GM21447 (cell line): Measurements from ENCODE around the gene INAFM2.

Experiments
- ATAC-seq: cut with Tn5 transposase; IDR thresholded peaks from one replicate; pipeline ENCODE4 v1.9.1; 2021; ENCODE audit not compliant: unreplicated experiment

Gene INAFM2

DNA sequence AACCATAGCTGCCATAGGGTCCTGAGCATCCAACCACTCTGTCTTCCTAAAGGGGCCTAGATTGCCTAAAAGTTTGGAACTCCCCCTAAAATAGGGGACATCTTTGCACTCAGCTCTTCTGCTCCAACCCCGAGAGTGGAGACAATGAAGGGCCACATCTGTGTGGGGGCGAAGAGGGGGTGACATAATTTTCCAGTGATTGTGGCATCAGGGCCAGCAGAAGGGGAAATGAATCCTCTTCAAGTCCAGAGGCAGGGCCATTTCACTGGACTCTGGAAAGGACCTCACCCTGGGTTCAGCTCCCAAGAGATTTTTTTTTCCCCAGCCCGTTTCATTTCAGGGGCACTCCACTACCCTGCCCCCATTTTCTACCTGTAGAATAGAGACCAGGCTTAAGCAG, 36.0 kb upstream of the INAFM2 start:
- ATAC-seq, result no peak

DNA sequence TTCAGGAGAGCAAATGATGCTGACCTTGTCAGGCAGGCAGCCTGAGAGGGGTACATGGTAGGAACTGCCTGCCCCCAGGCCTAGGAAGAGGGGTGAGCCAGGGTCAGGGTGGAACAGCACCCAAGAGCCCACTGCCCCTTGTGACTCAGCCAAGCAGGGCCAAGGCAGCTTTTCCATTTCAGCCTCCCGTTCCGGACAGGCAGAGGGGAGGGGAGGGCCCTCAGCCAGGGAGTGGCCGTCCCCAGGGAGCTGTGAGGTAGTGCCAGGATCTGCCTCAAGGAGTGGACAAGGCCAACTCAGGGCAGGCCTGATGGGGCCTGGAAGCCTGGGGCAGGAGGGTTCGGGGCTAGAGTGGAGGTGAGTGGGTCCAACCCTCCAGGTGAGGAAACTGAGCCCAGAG, 35.5 kb upstream of the INAFM2 start:
- ATAC-seq, result no peak

DNA sequence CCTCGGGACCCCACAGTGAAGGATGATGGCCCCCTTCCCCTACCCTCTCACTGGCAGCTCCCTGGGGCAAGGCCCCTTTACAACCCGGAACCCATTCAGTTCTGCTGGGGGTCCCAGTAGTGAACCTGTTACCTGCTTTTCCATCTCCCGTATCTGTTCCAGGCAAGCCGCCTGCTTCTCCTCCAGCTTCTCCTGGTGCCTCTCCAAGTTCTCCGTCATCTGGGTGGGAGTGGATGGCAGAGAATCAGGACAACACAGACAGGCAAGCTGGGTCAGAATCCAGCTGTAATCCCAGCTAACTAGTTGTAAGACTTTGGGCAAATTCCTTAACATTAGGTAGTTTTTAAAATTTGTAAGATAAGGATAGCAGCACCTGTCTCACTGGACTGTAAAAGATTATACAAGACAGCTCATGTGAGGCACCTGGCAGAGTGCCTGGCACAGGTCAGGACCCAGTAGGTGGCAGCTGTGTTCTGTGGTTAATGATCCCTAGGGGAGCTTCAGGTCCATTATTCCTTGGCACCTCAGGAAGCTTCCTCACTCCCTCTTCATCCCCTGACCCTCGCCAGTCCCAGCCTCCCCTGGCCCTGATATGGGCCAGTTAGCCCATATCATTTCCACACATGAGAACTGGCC, 34.2 kb upstream of the INAFM2 start:
- ATAC-seq, result no peak

DNA sequence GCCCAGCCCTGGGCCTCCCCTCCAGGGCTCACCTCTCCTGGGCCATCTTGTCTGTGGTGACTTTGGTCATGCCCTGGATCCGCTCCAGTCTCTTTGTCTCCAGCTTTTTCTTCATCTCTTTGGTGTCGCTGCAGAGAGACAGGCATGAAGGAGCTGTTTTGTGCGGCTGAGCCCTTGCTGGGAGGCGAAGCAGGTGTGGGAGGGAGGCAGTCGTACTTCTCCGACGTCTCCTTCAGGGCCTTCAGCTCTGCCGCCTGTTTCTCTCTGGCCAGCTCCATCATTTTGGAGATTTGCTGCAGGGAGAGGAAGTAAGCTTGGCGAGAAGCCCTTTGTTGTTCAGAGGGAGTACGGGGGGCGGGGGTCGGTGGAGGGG, 33.0 kb upstream of the INAFM2 start:
- no peak for ATAC-seq

DNA sequence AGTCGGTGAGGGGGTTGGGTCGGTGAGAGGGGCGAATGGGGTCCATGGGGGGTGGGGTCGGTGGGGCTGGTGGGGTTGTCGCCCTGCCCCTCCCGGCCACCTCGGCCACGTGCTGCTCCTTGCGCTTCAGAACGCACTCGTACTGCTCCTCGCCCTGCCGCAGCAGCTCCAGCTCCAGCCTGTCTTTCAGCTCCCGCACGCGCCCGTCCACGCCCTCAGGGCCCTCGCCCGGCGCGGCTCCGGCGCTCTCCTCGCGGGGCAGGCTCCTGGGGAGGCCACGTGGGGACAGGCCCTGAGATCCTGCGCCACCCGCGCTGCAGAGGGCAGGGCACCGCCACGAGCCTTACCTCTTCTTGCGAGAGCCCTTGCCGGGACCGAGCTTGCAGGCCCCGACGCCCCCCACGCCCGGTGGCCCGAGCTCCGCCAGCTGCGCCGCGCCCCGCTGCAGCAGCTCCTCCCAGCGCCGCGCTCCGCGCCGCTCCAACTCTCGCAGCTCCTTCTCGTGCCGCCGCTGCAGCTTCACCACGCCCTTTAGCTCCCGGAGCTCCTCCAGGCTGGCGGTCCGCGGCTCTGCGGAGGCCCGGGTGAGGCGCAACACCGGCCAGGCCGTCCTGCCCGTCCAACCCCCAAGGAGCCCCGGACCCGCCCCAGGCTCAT, 32.4 kb upstream of the INAFM2 start:
- ATAC-seq, result no peak

DNA sequence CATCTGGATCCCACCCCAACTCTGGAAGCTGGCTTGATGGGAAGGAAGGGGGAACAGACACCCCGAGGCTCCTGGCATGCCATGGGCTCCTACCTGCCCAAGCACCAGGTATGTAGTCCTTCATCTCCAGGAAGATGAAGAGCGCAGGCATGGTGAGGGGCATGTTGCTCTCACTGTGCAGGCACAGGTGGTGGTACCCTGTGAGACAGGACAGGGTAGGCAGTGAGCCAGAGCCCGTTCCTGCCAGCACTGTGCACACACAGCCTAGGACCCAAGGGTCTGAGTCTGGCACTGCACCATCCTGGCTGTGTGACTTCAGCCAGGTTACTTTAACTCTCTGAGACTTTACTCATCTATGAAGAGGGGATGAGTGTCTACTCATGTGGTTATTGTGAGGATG, 31.2 kb upstream of the INAFM2 start:
- no peak for ATAC-seq

DNA sequence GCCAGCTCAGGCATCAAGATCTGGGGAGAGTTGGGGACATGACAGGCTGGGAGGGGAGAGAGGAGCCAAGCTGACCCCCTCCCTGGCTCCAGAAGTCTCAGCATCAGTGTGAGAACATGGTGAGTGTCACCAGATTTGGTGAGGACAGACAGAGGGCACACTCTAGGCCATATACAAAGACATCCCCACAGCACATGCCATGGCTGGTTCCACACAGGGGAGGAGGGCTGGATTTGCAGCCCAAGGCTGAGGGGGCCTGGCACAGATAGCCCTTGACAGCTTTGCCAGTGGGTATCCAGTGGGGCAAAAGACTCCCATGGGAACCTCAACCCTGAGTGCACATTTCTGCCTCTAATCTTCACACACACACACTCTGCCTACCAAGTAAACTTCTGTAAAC, 30.5 kb upstream of the INAFM2 start:
- no peak for ATAC-seq

DNA sequence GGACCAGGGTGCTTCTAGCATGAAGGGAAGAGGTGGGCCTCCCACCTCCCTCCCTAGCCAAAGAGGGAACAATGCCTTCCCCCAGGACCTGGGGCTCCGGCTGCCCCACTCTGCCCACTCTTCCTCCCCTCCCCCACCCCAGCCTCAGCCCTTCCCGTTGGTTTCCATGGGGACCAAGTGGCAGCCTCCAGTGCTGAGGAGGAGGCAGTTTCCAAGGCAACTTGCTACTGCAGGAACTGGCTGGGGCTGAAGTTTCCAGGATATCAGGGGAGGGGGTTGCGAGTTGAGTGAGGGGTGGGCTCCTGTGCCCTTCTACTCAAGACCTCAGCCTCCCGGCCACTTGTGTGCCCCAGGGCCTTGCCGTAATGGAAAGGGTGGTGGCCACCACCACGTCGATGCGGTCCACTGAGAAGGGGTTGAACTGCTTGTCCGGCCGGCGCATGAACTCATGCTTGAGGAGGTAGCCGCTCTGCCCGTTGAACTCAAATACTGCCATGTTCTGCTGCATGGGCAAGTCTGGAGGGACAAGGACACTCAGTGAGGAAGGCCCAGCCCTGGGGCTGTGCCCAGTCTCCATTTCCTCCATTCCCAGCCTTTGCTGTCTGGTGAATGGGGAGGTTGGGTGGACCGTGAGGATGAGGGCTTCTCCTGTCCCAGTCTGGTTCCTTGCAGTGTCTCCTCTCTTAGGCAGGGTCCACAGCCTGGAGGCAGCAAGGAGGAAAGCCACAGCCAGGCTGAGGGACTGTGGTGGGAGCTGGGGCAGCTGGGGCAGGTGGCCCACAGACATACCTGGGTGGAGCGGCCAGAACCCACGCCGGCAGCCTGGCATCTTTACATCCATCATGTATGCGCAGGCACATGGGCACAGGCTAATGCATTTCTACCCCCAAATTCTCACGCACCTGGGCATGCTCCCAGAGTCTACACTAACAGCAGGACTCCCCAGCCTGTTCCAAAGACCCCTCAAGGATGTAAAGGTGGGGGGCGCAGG, 29.3 kb upstream of the INAFM2 start:
- no peak for ATAC-seq

DNA sequence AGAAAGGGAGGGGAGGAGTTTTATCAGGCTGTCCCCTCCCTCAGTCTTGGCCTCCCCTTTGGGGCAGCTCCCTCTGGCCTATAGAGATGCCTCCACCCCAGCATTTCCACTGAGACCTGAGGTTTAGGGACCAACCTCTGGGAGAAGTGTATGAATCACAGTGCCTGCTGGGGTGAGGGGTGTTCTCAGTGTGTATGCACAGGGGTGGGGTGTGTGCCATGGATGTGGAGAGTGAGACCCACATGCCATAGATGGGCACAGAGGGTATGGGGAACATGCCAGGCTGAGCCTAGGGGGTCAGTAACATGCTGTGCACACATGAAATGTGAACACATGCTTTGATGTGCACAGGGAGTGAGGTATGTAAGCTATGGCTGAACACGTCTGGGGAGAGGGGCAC, 28.2 kb upstream of the INAFM2 start:
- no peak for ATAC-seq

DNA sequence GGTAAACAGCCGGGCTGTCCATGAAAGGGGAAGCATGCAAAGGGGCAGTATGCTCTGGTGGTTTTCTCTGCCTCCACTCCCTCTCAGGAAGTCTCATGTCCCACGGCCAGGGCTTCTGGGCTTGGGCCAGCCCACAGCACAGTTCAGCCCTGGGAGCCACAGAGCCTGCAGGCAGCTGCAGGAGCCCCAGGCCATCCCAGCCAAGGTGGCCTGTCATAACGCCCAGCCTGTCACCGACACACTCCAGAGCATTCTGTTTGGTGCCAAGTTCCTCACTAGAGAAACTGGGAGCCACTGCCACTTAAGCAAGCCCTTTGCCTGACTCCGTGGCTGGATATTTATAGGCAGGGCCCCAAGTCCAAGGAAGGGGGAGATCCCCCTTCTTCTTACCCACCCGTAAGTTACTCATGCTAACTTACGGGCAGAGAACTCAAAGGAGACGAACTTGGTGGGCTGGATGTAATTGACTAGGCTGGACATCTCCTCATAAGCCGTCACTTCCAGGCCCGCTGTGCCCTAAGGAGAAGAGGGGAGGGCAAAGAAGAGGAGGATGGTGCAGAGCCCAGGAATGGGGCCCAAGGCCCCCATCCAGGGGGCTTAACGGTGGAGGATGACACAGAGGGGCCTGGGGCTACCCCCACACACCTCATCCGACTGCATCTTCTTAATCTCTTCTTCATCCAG, 27.5 kb upstream of the INAFM2 start:
- ATAC-seq, result no peak

DNA sequence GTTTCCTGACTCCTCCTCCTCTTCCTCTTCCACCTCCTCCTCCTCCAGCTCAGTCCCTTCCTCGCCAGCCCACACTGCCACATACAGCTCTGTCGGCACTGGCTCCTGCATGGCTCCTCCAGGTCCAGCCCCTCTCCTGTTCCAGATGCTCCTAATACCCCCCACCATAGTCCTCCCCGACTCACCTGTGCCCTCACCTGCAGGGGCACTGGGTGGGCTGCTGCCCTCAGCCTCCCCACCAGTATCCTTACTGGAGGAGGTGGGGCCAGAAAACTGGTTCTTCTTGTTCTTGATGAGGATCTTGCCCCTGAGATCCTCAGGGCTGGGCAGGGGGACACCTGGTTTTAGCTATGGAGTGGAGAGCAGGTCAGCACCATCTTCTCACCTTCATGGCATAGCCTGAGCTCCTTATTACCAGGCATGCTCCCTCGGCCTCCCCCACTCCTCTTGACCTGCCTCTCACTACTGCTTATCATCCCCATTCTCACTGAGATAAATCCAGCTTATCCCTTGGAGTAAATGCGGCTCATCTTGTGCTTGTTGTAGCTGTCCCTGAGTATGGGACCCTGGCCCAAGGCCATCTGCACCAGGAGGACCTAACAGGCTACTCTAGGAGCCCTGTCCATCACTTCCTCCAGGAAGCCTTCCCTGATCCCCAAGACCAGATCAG, 26.8 kb upstream of the INAFM2 start:
- no peak for ATAC-seq

DNA sequence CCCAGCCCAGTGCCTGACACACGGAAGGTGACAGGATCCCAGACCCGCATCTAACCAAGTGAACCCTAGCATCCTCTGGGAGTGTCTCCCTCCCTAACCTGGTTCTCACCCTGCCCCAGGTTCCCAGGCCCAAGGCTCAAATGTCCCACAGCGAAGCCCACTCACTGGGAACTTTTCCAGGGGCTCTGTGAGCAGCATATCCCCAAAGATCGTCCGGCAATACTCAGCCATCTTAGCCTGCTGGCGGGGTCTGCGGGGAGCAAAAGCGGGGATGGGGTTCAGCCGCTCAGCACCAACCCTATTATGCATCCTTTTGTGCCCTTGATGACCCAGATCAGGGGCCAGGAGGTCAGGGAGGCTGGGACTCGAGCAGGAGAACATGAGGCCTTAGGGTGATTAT, 26.1 kb upstream of the INAFM2 start:
- no peak for ATAC-seq

DNA sequence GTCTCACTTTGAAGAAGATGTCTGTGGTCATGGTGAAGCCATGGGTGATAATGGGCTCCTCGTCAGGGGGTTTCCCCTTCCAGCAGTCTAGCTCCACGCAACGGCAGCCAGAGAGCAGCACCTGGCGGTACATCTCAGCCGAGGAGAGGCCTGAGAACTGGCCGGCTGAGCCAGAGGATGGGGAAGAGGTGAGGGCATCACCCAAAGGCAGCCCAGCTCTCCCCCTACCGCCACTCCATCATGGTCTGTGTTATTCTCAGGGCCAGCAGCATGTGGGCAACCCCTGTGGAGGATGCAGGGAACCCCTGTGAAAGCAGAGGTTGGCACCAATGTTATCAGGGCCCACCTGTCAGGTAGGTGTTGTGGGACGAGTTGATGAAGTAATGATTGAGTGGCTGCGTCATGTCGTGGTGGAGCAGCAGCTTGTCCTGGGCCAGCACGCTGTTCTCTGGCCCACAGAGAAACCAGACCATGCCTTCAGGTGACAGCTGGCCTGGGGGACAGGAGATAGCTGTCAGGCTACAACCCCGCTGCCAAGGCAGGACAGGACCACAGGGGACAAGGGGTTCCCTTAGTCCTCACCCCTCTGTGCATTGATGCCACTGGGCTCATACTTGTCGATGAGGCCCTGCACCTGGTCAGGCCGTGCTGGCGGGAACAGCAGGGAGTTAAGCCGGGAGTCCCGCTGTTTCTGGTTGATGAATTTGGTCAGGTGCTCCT, 25.1 kb upstream of the INAFM2 start:
- ATAC-seq, result no peak

DNA sequence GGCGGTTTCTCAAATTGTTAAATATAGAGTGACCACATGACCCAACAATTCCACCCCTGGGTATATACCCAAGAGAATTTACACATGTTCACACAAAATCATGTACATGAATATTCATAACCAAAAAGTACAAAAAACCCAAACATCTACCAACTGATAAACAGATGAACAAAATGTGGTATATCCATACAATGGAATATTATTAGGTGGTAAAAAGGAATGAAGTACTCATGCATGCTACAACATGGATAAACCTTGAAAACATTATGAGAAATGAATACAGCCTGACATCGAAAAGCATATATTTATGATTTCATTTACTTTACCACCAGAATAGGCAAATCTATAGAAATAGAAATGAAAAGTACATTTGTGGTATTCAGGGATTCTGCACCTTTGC, 23.1 kb upstream of the INAFM2 start:
- no peak for ATAC-seq

DNA sequence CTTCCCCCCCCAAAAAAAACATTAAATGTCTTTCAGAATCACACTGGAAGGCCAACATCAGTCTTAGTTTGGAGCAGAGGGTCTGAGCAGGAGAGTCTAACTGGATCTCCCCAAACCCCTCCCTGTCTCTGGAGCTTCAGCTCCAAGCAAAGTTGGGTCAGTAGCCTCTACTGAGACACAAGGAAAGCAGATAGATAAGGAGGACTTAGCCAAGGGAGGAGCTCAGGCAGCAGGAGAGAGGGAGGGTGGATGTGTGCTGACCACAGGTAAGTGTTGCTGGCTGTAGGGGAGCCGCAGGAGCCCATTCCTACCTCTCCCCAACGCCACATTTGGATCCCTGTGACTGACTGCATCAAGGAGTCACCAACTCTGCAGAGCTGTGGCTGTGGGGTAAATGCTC, 22.7 kb upstream of the INAFM2 start:
- no peak for ATAC-seq

DNA sequence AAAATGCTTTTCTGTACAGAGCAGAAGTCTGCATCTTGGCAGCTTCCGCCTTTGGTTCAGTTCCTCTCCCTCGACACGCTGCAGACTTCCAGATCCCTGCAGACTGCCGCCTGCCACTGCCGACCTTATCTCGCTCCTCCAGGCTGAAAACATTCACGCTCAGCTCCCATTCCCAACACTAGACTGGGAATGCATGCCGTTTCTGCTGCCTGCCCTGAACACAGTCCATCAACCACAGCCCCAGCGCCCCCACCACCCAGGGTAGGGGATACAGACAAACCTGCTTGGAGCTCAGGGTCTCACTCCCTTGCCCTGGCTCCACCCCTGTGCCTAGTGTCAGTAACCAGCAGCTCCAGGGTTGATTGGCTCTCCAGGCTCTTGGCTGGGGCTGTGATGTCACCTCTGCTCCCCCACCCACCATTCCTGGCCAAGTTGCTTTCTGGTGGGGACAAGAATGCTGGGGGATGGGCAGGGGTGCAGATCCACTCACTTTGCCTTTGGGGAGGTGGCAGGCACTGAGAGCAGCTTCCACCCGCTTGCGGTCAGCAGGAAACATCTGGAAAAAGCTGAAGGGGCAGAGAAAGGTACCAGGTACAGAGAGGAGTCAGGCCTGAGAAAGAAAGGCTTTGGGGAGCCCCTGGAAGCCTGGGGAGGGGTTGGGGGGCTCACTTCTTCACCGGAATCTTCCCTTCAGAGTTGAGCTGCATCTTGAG, 21.9 kb upstream of the INAFM2 start:
- no peak for ATAC-seq

DNA sequence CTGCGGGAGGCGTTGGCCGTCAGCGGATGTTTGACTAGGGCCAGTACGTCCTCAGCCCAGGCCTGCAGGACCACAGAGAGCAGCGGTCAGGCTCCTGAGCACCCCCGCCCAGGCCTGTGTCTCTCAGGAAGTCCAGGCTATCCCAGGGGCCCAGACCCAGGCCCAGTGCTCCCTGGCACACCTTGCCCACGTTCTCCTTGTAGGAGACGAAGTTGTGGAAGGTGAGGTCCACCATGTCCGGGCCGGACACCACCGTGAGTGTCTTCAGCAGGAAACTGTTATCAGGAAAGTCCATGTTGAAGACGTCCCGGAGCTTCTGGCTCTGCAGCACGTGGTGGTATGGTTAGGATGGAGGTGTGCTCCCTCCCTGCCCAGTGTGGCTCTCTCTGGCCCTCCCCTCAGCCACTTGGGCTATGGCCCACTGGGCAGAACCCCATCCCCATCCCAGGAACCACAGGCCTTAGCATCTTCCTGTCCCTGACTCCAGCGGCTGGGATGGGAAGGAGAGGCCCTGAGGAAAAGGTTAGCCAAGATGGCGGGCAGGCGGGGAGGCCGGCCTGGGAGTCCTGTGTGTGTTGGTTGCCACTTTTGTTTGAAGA, 21.1 kb upstream of the INAFM2 start:
- no peak for ATAC-seq

DNA sequence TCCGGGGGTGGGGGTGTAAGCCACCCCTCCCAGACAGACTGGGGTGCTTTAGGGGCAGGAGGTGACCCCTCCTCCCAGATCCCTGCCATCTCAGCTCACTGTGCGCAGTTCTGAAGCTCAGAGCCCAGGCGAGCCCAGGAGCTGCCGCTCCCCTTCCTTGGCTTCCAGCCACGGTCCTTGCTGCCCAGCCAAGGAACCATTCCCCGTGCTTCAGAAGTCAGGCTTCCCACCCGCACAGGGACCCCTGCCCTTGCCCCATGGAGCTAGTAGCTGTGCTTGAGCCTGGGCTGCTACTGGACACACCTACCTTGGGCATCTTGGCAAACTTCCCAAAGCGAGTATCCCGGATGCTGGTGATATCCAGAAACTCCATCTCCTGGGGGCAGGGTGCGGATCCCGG, 20.5 kb upstream of the INAFM2 start:
- no peak for ATAC-seq

DNA sequence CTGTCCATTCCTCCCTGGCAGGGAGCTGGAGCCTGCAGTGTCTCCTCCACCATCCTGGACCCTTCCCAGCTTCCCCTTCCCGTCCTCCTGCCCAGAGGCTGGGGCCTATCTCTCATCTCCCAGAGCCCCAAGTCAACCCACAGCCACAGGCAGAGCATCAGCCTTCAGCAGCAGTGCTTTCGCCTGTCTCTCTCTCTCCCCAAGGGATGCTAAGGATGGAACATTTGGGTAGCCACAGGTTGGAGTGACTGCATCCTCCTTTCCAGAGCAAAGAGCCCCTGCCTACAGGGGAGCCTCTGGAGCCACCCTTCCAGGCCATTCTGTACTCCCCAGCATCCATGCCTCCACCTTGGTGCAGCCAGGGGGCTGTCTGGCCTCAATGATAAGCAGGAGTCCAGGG, 19.9 kb upstream of the INAFM2 start:
- ATAC-seq, result no peak
